Fibroblast of the aortic adventitia (primary cell): Measurements from ENCODE around the gene HMOX2. TPM values are rescaled to one million over a fixed set of nuclear protein-coding genes. Genes with fewer than 3 reads are reported as not detected.

ENCODE experiments used
- DNase-seq: peaks from one replicate; pipeline ENCODE4 v3.0.0-alpha.2; 2010; ENCODE audit warnings: low read depth
- H3K4me3 ChIP-seq: 2 replicates; pipeline ENCODE4 v1.5.1; 2011; ENCODE audit warnings: low read depth, mild to moderate bottlenecking, control low read depth, low read length, moderate library complexity
- CTCF ChIP-seq: IDR thresholded peaks from 2 replicates; pipeline ENCODE4 v1.5.1; 2011; ENCODE audit warnings: mild to moderate bottlenecking, low read length, control low read depth, inconsistent platforms; ENCODE audit not compliant: insufficient read depth
- total RNA-seq: library from RNA; depleted of rRNA; stranded (reverse); fragments of >200 nt; gene quantifications from 2 replicates; pipeline ENCODE4 v1.2.3, GENCODE V29; 2012; ENCODE audit warnings: low replicate concordance

HMOX2 gene
- total RNA-seq, 1 donor, result 30.5 TPM

GRCh38 chr16:4435337-4436067 is 40.7 kb upstream of the HMOX2 start:
- no peak overlapping the region for H3K4me3 ChIP-seq
- DNase-seq, result peak; percentile 21
- no peak for TF ChIP-seq CTCF

- no peak for DNase-seq
- TF ChIP-seq CTCF, result no peak
- H3K4me3 ChIP-seq, result no peak overlapping the region
Measured at GRCh38 chr16:4437366-4437765, 38.8 kb upstream of the HMOX2 start.

GRCh38 chr16:4442371-4442770 is 33.8 kb upstream of the HMOX2 start:
- DNase-seq, result no peak
- no peak for TF ChIP-seq CTCF
- H3K4me3 ChIP-seq, result no peak overlapping the region

- DNase-seq, result no peak
- no peak for TF ChIP-seq CTCF
- H3K4me3 ChIP-seq, result no peak overlapping the region
Measured at GRCh38 chr16:4443271-4443670, 32.9 kb upstream of the HMOX2 start.

GRCh38 chr16:4443986-4444385 is 32.2 kb upstream of the HMOX2 start:
- TF ChIP-seq CTCF, result no peak
- H3K4me3 ChIP-seq, result no peak overlapping the region
- DNase-seq, result no peak

- DNase-seq, result no peak
- no peak overlapping the region for H3K4me3 ChIP-seq
- TF ChIP-seq CTCF, result no peak
Measured at GRCh38 chr16:4450430-4450829, 25.8 kb upstream of the HMOX2 start.

- H3K4me3 ChIP-seq, result no peak overlapping the region
- DNase-seq, result no peak
Measured at GRCh38 chr16:4450931-4451519, 25.2 kb upstream of the HMOX2 start.

More at GRCh38 chr16:4450931-4451519, 25.2 kb upstream of the HMOX2 start:
- no peak for TF ChIP-seq CTCF
